Ascending aorta (tissue), 2 donors: ENCODE results near the gene SEC61A1. TPM values are rescaled to one million over a fixed set of nuclear protein-coding genes. Genes with fewer than 3 reads are reported as not detected.

Source experiments
- DNase-seq, 2 donors: peaks; one replicate each; pipeline ENCODE4 v3.0.0-alpha.2; 2019; ENCODE audit warnings: low spot score in 2 of 2
- H3K27ac ChIP-seq, 2 donors: fragments of 200-600 bp; sonication (generic); one replicate each; pipeline ENCODE4 v1.5.1; 2016 to 2017; ENCODE audit warnings: mild to moderate bottlenecking in 1 of 2
- H3K27me3 ChIP-seq: fragments of 200-600 bp; sonication (generic); one replicate; pipeline ENCODE4 v1.5.1; 2017
- H3K36me3 ChIP-seq, 2 donors: fragments of 200-600 bp; sonication (generic); one replicate each; pipeline ENCODE4 v1.5.1; 2016
- H3K4me1 ChIP-seq, 2 donors: fragments of 200-600 bp; sonication (generic); one replicate each; pipeline ENCODE4 v1.5.1; 2016 to 2017; ENCODE audit warnings: mild to moderate bottlenecking in 1 of 2
- H3K4me3 ChIP-seq, 2 donors: fragments of 200-600 bp; sonication (generic); one replicate each; pipeline ENCODE4 v1.5.1; 2016 to 2017; ENCODE audit warnings: mild to moderate bottlenecking in 1 of 2
- H3K9me3 ChIP-seq, 2 donors: fragments of 200-600 bp; sonication (generic); one replicate each; pipeline ENCODE4 v1.5.1; 2016
- CTCF ChIP-seq, 3 experiments: fragments of 200-600 bp in 2 of 3; fragments of 450-650 bp in 1 of 3; sonication (generic) in 2 of 3; IDR thresholded peaks; one replicate each; pipeline ENCODE4 v1.5.1; 2016 to 2019; ENCODE audit warnings: antibody characterized with exemption in 3 of 3, mild to moderate bottlenecking in 1 of 3, moderate library complexity in 1 of 3
- intact Hi-C: fragments of 100-400 bp; cut with DNase I; formaldehyde crosslinking; loops from one replicate; pipeline ENCODE4 v1.15.1; 2023
- total RNA-seq: library from RNA; depleted of rRNA; stranded (reverse); fragments of >200 nt; gene quantifications from one replicate; pipeline ENCODE4 v1.1.0, GENCODE V29; 2016

The SEC61A1 gene
- total RNA-seq, 1 donor from 2014 or later = 193 TPM

GRCh38 chr3:128084675-128085021, 32.4 kb downstream of the SEC61A1 start:
- Histone ChIP-seq H3K27me3 (no peaks in the 10 kb centered on the region), H3K4me1 (peaks cover 0 to 8% of the 10 kb centered on the region in 2 donors), H3K27ac (no peak overlapping the region), H3K4me3 (no peak overlapping the region), H3K9me3 (no peaks in the 10 kb centered on the region), H3K36me3 (peaks cover 8 to 11% of the 10 kb centered on the region in 2 donors)
- no peak for TF ChIP-seq CTCF (IDR thresholded peaks at IDR 0.05)
- DNase-seq = no peak
- intact Hi-C loops = no loop called here

GRCh38 chr3:128089135-128089534, 36.9 kb downstream of the SEC61A1 start:
- Histone ChIP-seq H3K27me3 (no peaks in the 10 kb centered on the region), H3K36me3 (peaks cover 0 to 5% of the 10 kb centered on the region in 2 donors), H3K4me1 (peaks cover 0 to 8% of the 10 kb centered on the region in 2 donors), H3K9me3 (no peaks in the 10 kb centered on the region), H3K27ac (no peak overlapping the region), H3K4me3 (no peak overlapping the region)
- no peak for TF ChIP-seq CTCF (IDR thresholded peaks at IDR 0.05)
- intact Hi-C loops = no loop called here
- DNase-seq = no peak

GRCh38 chr3:128091586-128091985, 39.3 kb downstream of the SEC61A1 start:
- Histone ChIP-seq H3K4me1 (peaks cover 0 to 3% of the 10 kb centered on the region in 2 donors), H3K36me3 (peaks cover 0 to 6% of the 10 kb centered on the region in 2 donors), H3K27ac (no peak overlapping the region), H3K4me3 (no peak overlapping the region), H3K27me3 (no peaks in the 10 kb centered on the region), H3K9me3 (no peaks in the 10 kb centered on the region)
- no peak for DNase-seq
- no peak for TF ChIP-seq CTCF (IDR thresholded peaks at IDR 0.05)
- intact Hi-C loops = loop anchor here (10.0 kb wide), 1 partner anchor 333 kb away; no protein-coding TSS in a partner anchor

GRCh38 chr3:128094295-128095151, 42.3 kb downstream of the SEC61A1 start:
- H3K9me3 ChIP-seq = no peaks in the 10 kb centered on the region
- H3K4me3 ChIP-seq = no peak overlapping the region
- H3K27me3 ChIP-seq = no peaks in the 10 kb centered on the region
- H3K4me1 ChIP-seq = peaks cover 0 to 3% of the 10 kb centered on the region in 2 donors
- intact Hi-C loops = loop anchor here (5.0 to 10.0 kb wide), 3 partner anchors 330 to 513 kb away; no protein-coding TSS in a partner anchor
- H3K36me3 ChIP-seq = peaks cover 21 to 27% of the 10 kb centered on the region in 2 donors
- DNase-seq = no peak
- TF ChIP-seq CTCF (IDR thresholded peaks at IDR 0.05) = no peak
- no peak overlapping the region for H3K27ac ChIP-seq

GRCh38 chr3:128095222-128095703, 43.0 kb downstream of the SEC61A1 start:
- DNase-seq = peak in 1 of 2 donors; percentile 83
- H3K4me3 ChIP-seq = no peak overlapping the region
- H3K4me1 ChIP-seq = peaks cover 0 to 3% of the 10 kb centered on the region in 2 donors
- no peaks in the 10 kb centered on the region for H3K9me3 ChIP-seq
- no peak overlapping the region for H3K27ac ChIP-seq
- peak; percentile 70 to 72 (median 70) for TF ChIP-seq CTCF (IDR thresholded peaks at IDR 0.05)
- intact Hi-C loops = loop anchor here (5.0 to 10.0 kb wide), 3 partner anchors 330 to 512 kb away; no protein-coding TSS in a partner anchor
- H3K27me3 ChIP-seq = no peaks in the 10 kb centered on the region
- peaks cover 21 to 34% of the 10 kb centered on the region in 2 donors for H3K36me3 ChIP-seq
